Parathyroid adenoma (tissue), 2 donors: ENCODE results near the gene EIF3J.

Experiments
- H2AFZ ChIP-seq: fragments of 300-600 bp; sonication (generic); one replicate; pipeline ENCODE4 v1.7.0; 2017; ENCODE audit warnings: antibody characterized with exemption, mild to moderate bottlenecking
- H3K27ac ChIP-seq: fragments of 300-600 bp; sonication (generic); one replicate; pipeline ENCODE4 v1.7.0; 2017
- H3K27me3 ChIP-seq: fragments of 300-600 bp; sonication (generic); one replicate; pipeline ENCODE4 v1.7.0; 2017; ENCODE audit warnings: low read length; ENCODE audit not compliant: control insufficient read depth, insufficient read depth
- H3K36me3 ChIP-seq: fragments of 300-600 bp; sonication (generic); one replicate; pipeline ENCODE4 v1.7.0; 2017; ENCODE audit warnings: low read length; ENCODE audit not compliant: control insufficient read depth, insufficient read depth
- H3K4me1 ChIP-seq: fragments of 300-600 bp; sonication (generic); one replicate; pipeline ENCODE4 v1.7.0; 2017; ENCODE audit warnings: control low read depth
- H3K4me2 ChIP-seq: fragments of 300-600 bp; sonication (generic); one replicate; pipeline ENCODE4 v1.7.0; 2017; ENCODE audit warnings: low read length
- H3K4me3 ChIP-seq: fragments of 300-600 bp; sonication (generic); one replicate; pipeline ENCODE4 v1.7.0; 2017; ENCODE audit warnings: low read depth, low read length
- H3K79me2 ChIP-seq: fragments of 300-600 bp; sonication (generic); one replicate; pipeline ENCODE4 v1.7.0; 2017; ENCODE audit warnings: control low read depth
- H3K9ac ChIP-seq: fragments of 300-600 bp; sonication (generic); one replicate; pipeline ENCODE4 v1.7.0; 2017; ENCODE audit warnings: mild to moderate bottlenecking
- H3K9me3 ChIP-seq: fragments of 300-600 bp; sonication (generic); one replicate; pipeline ENCODE4 v1.7.0; 2017; ENCODE audit warnings: low read length; ENCODE audit not compliant: control insufficient read depth
- TF ChIP-seq, protein P1 (sequence below): fragments of 300-600 bp; sonication (generic); IDR thresholded peaks from one replicate; pipeline ENCODE4 v1.7.0; 2017; ENCODE audit warnings: antibody characterized with exemption, mild to moderate bottlenecking
- donor health status: primary hyperparathyroidism.

The EIF3J gene

DNA sequence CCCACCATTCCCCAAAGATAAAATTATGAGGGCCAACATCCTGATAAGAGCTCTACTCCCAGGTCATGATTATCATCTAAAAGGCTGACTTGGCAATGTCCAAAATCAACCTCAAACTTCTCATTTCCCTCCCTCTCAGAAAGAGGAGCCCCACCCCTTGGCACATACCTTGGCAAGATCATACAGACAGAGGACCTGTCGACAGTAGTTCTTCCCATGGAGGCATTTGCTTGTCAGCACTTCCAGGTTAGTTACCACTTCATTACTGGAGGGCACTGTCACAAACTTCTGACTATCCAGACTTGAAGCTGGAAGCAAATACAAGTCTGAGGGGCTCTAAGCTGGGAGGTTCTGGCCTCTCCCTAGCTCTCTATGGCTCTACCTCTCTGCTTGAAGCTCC, 37.8 kb downstream of the EIF3J start:
- no peaks in the 10 kb centered on the region for H3K79me2 ChIP-seq
- H3K27me3 ChIP-seq: no peaks in the 10 kb centered on the region
- no peak overlapping the region for H3K9ac ChIP-seq
- TF ChIP-seq, protein P1, sequence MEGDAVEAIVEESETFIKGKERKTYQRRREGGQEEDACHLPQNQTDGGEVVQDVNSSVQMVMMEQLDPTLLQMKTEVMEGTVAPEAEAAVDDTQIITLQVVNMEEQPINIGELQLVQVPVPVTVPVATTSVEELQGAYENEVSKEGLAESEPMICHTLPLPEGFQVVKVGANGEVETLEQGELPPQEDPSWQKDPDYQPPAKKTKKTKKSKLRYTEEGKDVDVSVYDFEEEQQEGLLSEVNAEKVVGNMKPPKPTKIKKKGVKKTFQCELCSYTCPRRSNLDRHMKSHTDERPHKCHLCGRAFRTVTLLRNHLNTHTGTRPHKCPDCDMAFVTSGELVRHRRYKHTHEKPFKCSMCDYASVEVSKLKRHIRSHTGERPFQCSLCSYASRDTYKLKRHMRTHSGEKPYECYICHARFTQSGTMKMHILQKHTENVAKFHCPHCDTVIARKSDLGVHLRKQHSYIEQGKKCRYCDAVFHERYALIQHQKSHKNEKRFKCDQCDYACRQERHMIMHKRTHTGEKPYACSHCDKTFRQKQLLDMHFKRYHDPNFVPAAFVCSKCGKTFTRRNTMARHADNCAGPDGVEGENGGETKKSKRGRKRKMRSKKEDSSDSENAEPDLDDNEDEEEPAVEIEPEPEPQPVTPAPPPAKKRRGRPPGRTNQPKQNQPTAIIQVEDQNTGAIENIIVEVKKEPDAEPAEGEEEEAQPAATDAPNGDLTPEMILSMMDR: no peak
- H3K9me3 ChIP-seq: no peaks in the 10 kb centered on the region
- H3K4me1 ChIP-seq: peaks cover 4% of the 10 kb centered on the region
- H2AFZ ChIP-seq: no peak overlapping the region
- peak overlapping the region; percentile 51 for H3K4me2 ChIP-seq
- H3K27ac ChIP-seq: no peak overlapping the region
- H3K4me3 ChIP-seq: no peak overlapping the region
- no peaks in the 10 kb centered on the region for H3K36me3 ChIP-seq

DNA sequence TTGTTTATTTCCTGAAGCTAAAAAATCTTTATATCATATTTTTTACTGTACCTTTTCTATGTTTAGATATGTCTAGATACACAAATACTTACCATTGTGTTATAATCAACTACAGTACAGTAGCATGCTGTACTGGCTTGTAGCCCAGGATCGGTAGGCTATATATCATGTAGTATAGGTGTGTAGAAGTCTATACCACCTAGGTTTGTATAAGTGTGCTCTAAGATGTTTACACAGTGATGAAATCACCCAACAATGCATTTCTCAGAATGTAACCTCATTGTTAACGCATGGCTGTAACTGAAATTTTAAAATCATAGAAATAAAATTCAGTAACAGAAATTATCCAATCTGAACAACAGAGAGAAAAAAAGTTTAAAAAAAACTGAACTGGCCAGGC, 43.2 kb downstream of the EIF3J start:
- H3K4me2 ChIP-seq: no peak overlapping the region
- peaks cover 1% of the 10 kb centered on the region for H3K4me1 ChIP-seq
- no peaks in the 10 kb centered on the region for H3K27me3 ChIP-seq
- H3K9me3 ChIP-seq: no peaks in the 10 kb centered on the region
- no peak overlapping the region for H3K4me3 ChIP-seq
- no peak overlapping the region for H3K27ac ChIP-seq
- no peak overlapping the region for H3K9ac ChIP-seq
- H2AFZ ChIP-seq: no peak overlapping the region
- H3K36me3 ChIP-seq: no peaks in the 10 kb centered on the region
- TF ChIP-seq, protein P1: no peak
- H3K79me2 ChIP-seq: no peaks in the 10 kb centered on the region

DNA sequence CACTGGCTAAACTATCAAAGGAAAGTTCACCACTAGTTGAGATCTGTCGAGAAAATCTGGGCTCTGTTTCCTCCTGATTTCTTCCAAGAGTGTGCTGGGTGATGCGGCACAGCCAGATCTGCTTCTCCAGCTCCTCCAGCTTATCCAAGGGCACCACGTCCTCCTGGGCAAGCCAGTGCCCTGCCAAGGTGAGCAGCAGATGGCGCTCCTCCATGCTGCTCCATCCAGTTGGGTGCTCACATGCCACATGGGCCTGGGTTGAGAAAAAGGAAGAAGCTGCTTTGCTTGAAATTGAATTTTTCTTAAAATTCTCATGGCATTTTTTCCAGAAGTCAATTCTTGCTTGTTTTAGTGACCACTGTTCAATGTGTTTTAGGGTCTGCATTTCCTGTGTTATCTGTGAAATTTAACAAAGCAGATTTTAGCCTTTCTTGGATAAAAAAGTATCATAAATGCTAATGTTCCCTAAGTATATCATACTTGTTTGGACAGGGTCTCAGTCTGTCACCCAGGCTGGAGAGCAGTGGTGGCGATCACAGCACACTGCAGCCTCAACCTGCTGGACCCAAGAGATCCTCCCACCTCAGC, 47.3 kb downstream of the EIF3J start:
- no peak overlapping the region for H3K4me2 ChIP-seq
- no peaks in the 10 kb centered on the region for H3K27me3 ChIP-seq
- no peak overlapping the region for H2AFZ ChIP-seq
- TF ChIP-seq, protein P1: peak; percentile 22
- no peaks in the 10 kb centered on the region for H3K4me1 ChIP-seq
- no peaks in the 10 kb centered on the region for H3K36me3 ChIP-seq
- no peaks in the 10 kb centered on the region for H3K79me2 ChIP-seq
- no peak overlapping the region for H3K4me3 ChIP-seq
- H3K9ac ChIP-seq: no peak overlapping the region
- no peaks in the 10 kb centered on the region for H3K9me3 ChIP-seq
- H3K27ac ChIP-seq: no peak overlapping the region

DNA sequence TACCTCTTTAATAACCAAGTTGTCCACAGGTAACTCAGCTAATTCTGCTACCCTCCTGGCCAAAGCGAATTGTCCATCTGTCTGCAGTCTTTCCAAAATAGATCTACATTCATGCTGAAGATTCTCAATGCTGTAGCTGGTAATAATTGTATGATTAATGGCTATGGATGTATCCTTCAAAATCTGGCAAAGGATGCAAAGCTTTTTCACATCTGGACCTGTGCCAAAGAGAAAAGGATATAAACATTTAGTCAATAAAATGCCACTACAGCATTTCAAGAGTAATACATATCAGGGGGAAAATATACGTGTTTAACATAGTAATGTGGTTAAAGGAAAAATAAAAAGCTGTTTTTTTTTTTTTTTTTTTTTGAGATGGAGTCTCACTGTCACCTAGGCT, 48.7 kb downstream of the EIF3J start:
- Histone ChIP-seq H3K9ac (no peak overlapping the region), H3K9me3 (no peaks in the 10 kb centered on the region), H3K36me3 (no peaks in the 10 kb centered on the region), H3K4me1 (no peaks in the 10 kb centered on the region), H3K27me3 (no peaks in the 10 kb centered on the region), H3K4me3 (no peak overlapping the region), H3K27ac (no peak overlapping the region), H2AFZ (no peak overlapping the region), H3K4me2 (no peak overlapping the region), H3K79me2 (no peaks in the 10 kb centered on the region)
- TF ChIP-seq, protein P1: no peak

DNA sequence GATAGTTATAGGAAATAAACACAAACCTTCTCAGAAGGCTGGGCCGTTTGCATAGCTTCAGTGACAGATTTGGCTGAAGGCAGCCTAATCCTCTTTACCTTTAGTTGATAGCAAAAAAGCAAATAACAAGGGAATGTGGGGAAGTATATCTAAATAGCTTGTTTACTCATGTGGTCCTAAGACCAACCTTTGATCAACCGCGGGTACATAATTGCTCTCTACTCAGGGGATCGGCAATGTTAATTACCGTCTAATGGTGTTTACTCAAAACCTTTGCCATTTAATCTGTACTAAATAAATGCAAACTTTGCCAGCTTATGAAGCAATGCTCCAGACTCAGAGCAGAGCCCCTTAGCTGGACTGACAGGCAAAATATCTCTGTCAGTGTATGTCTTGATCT, 51.6 kb downstream of the EIF3J start:
- Histone ChIP-seq H3K27ac (no peak overlapping the region), H3K9me3 (no peaks in the 10 kb centered on the region), H3K4me1 (no peaks in the 10 kb centered on the region), H2AFZ (no peak overlapping the region), H3K4me2 (no peak overlapping the region), H3K36me3 (no peaks in the 10 kb centered on the region), H3K79me2 (no peaks in the 10 kb centered on the region), H3K4me3 (no peak overlapping the region), H3K27me3 (no peaks in the 10 kb centered on the region), H3K9ac (no peak overlapping the region)
- TF ChIP-seq, protein P1: no peak
